Adrenal gland (tissue), 19 donors: Measurements from ENCODE around the gene TKT. TPM values are rescaled to one million over a fixed set of nuclear protein-coding genes. Genes with fewer than 3 reads are reported as not detected.

Source experiments
- DNase-seq, 7 donors: peaks; one replicate each; pipeline ENCODE4 v3.0.0-alpha.2; 2019 to 2020
- H3K27ac ChIP-seq, 5 donors: fragments of 200-600 bp; sonication (generic) in 4 of 5; 1 replicate in 3 of 5; 2 replicates in 2 of 5; pipeline versions ENCODE4 v1.5.1 to v1.8.0; 2016 to 2020; ENCODE audit warnings: mild to moderate bottlenecking in 1 of 5
- H3K27me3 ChIP-seq: fragments of 200-600 bp; 2 replicates; pipeline ENCODE4 v1.8.0; 2021
- H3K36me3 ChIP-seq, 2 donors: fragments of 200-600 bp; replicated peaks in 1 of 2; 1 replicate in 1 of 2; 2 replicates in 1 of 2; pipeline versions ENCODE4 v1.5.1 to v1.8.0; 2018 to 2022
- H3K4me1 ChIP-seq, 2 donors: fragments of 200-600 bp; replicated peaks in 1 of 2; 1 replicate in 1 of 2; 2 replicates in 1 of 2; pipeline versions ENCODE4 v1.5.1 to v1.8.0; 2018 to 2021
- H3K4me3 ChIP-seq, 4 donors: fragments of 200-600 bp; sonication (generic) in 3 of 4; one replicate each; pipeline ENCODE4 v1.5.1; 2016 to 2018
- H3K9me3 ChIP-seq, 3 donors: fragments of 200-600 bp; sonication (generic) in 1 of 3; replicated peaks in 1 of 3; 1 replicate in 2 of 3; 2 replicates in 1 of 3; pipeline versions ENCODE4 v1.5.1 to v1.8.0; 2016 to 2021
- CTCF ChIP-seq, 6 experiments: fragments of 450-650 bp in 4 of 6; fragments of 200-600 bp in 2 of 6; sonication (generic) in 1 of 6; IDR thresholded peaks; 1 replicate in 5 of 6; 2 replicates in 1 of 6; pipeline versions ENCODE4 v1.5.1 to v1.8.0; 2016 to 2021; ENCODE audit warnings: antibody characterized with exemption in 6 of 6, mild to moderate bottlenecking in 2 of 6, moderate library complexity in 1 of 6
- POLR2A ChIP-seq, 2 donors: fragments of 450-650 bp; IDR thresholded peaks; one replicate each; pipeline ENCODE4 v1.6.1; 2017; ENCODE audit warnings: antibody characterized with exemption in 2 of 2, mild to moderate bottlenecking in 2 of 2, moderate library complexity in 1 of 2
- WGBS, 4 donors: extraction: QIAGEN DNeasy Blood & Tissue Kit in 2 of 4; methylation state at CpG; one replicate each; pipeline versions ENCODE4 v1.1.5 to v1.1.7; 2013 to 2017; 5-methylcytosine and 5-hydroxymethylcytosine counted together
- intact Hi-C, 2 donors: fragments of 100-400 bp; cut with DNase I; formaldehyde crosslinking; loops; one replicate each; pipeline versions ENCODE4 v1.14.1 to v1.15.0; 2022 to 2023
- long read RNA-seq, 10 donors: library from polyadenylated mRNA in 3 of 10; unstranded in 2 of 10; stranded (forward) in 1 of 10; transcript quantifications; one replicate each; pipeline ENCODE4 v2.0.0 and lab custom pipeline, GENCODE V29; 2021 to 2026
- polyA plus RNA-seq, 3 donors: library from polyadenylated mRNA; stranded (reverse); fragments of 200-250 nt in 2 of 3; fragments of 350-450 nt in 1 of 3; fragmentation: Illumina TruSeq in 1 of 3; extraction: RNeasy Lipid Tissue Mini Kit (QIAGEN cat#74804) in 1 of 3; gene quantifications; one replicate each; pipeline ENCODE4 v1.2.3, GENCODE V29; 2013 to 2014
- total RNA-seq, 9 donors: library from RNA; depleted of rRNA in 4 of 9; stranded (reverse); fragments of >200 nt in 4 of 9; fragments of 120-200 nt in 1 of 9; fragmentation: NEBNext Ultra II Directional in 1 of 9; extraction: Animal tissue kit (Norgen Biotek cat#: 25700) in 1 of 9; gene quantifications; one replicate each; pipeline versions ENCODE4 v1.1.0 to v1.2.4, GENCODE V29; 2013 to 2023
- donor health status: healthy with polysubstance abuse.
- donor health status: Bipolar disorder and iron deficiency.
- donor health status: DM: yes; HTN: yes; CAD: no.
- donor health status: DM: no; HTN: no; CAD: no.
- donor health status: DM: no; HTN: no; CAD: no.
- donor health status: DM: yes; HTN: yes; CAD: no.

TKT gene
- total RNA-seq (100 to 1,000 TPM; 225 to 516 (median 326) TPM), polyA plus RNA-seq (100 to 1,000 TPM; 131 to 253 (median 150) TPM)
- long read RNA-seq, donor 1, transcript TKT-208 (14 exons, 3,010 nt), result major isoform, 57 of 168 reads
- long read RNA-seq, donor 1, transcript TKT-207 (8 exons, 1,972 nt), result minor isoform, 6 of 168 reads
- long read RNA-seq, donor 1, partial matches to known transcripts, result 92 of 168 reads
- long read RNA-seq, donor 1, other reads (novel, unspliced or antisense), result 8 of 168 reads
- long read RNA-seq, donor 2, transcript TKT-208 (14 exons, 3,010 nt), result major isoform, 43 of 168 reads
- long read RNA-seq, donor 2, partial matches to known transcripts, result 109 of 168 reads
- long read RNA-seq, donor 2, other reads (novel, unspliced or antisense), result 6 of 168 reads
- long read RNA-seq, donor 3, transcript TKT-208 (14 exons, 3,010 nt), result major isoform, 44 of 80 reads
- long read RNA-seq, donor 3, partial matches to known transcripts, result 23 of 80 reads
- long read RNA-seq, donor 3, other reads (novel, unspliced or antisense), result 6 of 80 reads
- long read RNA-seq, donor 4, transcript TKT-208 (14 exons, 3,010 nt), result major isoform, 161 of 210 reads
- long read RNA-seq, donor 4, partial matches to known transcripts, result 36 of 210 reads
- long read RNA-seq, donor 4, other reads (novel, unspliced or antisense), result 6 of 210 reads
- long read RNA-seq, donor 5, transcript TKT-208 (14 exons, 3,010 nt), result major isoform, 469 of 523 reads
- long read RNA-seq, donor 5, partial matches to known transcripts, result 20 of 523 reads
- long read RNA-seq, donor 5, other reads (novel, unspliced or antisense), result 26 of 523 reads
- long read RNA-seq, donor 6, full-length matches to known transcripts, result 139 of 182 reads
- long read RNA-seq, donor 6, partial matches to known transcripts, result 38 of 182 reads
- long read RNA-seq, donor 6, other reads (novel, unspliced or antisense), result 5 of 182 reads
- long read RNA-seq, donor 7, transcript TKT-208 (14 exons, 3,010 nt), result major isoform, 14 of 70 reads
- long read RNA-seq, donor 7, partial matches to known transcripts, result 49 of 70 reads
- long read RNA-seq, donor 7, other reads (novel, unspliced or antisense), result 0 of 70 reads
- long read RNA-seq, donor 8, transcript TKT-212 (2 exons, 565 nt), result minor isoform, 5 of 234 reads
- long read RNA-seq, donor 8, transcript TKT-209 (2 exons, 693 nt), result minor isoform, 6 of 234 reads
- long read RNA-seq, donor 8, transcript TKT-208 (14 exons, 3,010 nt), result major isoform, 79 of 234 reads
- long read RNA-seq, donor 8, partial matches to known transcripts, result 127 of 234 reads
- long read RNA-seq, donor 8, other reads (novel, unspliced or antisense), result 12 of 234 reads
- long read RNA-seq, donor 9, transcript TKT-208 (14 exons, 3,010 nt), result major isoform, 37 of 67 reads
- long read RNA-seq, donor 9, partial matches to known transcripts, result 21 of 67 reads
- long read RNA-seq, donor 9, other reads (novel, unspliced or antisense), result 5 of 67 reads
- long read RNA-seq, donor 10, transcript TKT-208 (14 exons, 3,010 nt), result major isoform, 22 of 80 reads
- long read RNA-seq, donor 10, partial matches to known transcripts, result 54 of 80 reads
- long read RNA-seq, donor 10, other reads (novel, unspliced or antisense), result 0 of 80 reads

DNA sequence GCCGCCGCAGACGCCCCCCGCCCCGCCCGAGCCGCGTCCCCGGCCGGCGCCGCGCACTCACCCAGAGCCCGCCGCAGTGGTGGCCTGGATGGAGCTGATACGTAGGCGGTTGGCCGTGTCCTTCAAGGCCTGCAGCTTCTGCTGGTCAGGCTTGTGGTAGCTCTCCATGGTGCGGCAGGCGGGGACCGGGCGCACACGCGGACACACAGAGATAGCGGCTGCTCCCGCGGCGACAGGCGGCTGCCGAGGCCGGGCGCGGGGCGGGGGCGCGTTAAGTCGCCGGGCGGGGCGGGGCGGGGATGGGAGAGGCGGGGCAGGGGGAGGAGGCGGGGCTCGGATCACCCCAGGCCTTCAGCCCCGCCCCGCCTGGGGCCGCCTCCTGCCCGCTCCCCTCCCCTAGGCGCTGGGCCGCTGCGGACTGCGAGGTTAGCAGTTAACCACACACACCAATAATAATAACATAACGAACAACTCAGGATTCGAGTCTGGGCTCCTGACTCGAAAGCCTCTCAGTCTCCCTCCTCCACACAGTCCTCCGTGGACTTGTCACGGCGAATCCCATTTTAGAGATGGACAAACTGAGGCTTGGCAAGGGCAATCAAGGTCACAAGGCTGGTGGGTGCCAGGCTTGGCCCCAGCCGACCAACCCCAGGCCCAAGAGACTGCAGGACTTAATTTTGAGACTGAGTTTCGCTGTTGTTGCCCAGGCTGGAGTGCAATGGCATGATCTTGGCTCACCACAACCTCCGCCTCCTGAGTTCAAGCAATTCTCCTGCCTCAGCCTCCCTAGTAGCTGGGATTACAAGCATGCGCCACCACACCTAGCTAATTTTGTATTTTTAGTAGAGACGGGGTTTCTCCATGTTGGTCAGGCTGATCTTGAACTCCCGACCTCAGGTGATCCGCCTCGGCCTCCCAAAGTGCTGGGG lies at the start of gene TKT:
TKT (minus strand) TSS at position 248 of the 929 bp plus-strand sequence; CDS start at position 168, 80 bp downstream.
- intact Hi-C loops, result no loop called here
- no peaks in the 10 kb centered on the region for H3K36me3 ChIP-seq
- TF ChIP-seq POLR2A (IDR thresholded peaks at IDR 0.05) (peak; percentile 50 to 85), CTCF (IDR thresholded peaks at IDR 0.05) (no peak)
- H3K4me1 ChIP-seq, result peaks cover 31 to 37% of the 10 kb centered on the region in 2 donors
- DNase-seq, result peak; percentile 85 to 92 (median 88)
- H3K9me3 ChIP-seq, result no peaks in the 10 kb centered on the region
- WGBS, 4 donors, result 13 to 78% (median 24%) methylated on average over 8 to 65 of the region's 66 CpGs
- no peaks in the 10 kb centered on the region for H3K27me3 ChIP-seq
- peak within 1 kb of the TSS; percentile 19 to 100 (median 84) for H3K4me3 ChIP-seq
- peak within 1 kb of the TSS; percentile 60 to 96 (median 81) for H3K27ac ChIP-seq

DNA sequence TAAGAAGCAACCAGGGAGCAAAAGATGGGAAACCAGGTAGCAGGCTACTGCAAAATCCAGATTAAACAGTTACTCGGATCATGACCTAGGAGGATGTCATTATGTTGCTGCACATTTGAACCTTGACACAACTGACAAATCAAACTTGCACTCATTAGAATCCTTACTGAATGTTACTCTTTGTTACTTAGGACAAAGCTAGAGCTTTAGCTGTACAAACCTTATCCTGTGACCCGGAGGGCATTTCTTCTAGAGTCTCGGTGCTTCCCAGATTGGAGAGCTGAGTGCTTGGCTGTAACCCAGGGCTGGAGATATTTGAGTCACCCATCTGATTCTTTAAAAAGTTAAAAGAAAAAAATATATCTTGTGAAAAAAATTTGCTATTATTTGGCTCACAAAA lies 48.1 kb upstream of the TKT start:
- Histone ChIP-seq H3K9me3 (no peaks in the 10 kb centered on the region), H3K4me3 (no peak overlapping the region), H3K36me3 (peaks cover 0 to 42% of the 10 kb centered on the region in 2 donors), H3K4me1 (peaks cover 13 to 22% of the 10 kb centered on the region in 2 donors), H3K27me3 (no peaks in the 10 kb centered on the region), H3K27ac (peak overlapping the region in 4 of 5 donors; percentile 33 to 72 (median 66))
- peak; percentile 41 to 79 (median 70) for DNase-seq
- TF ChIP-seq CTCF (IDR thresholded peaks at IDR 0.05) (no peak), POLR2A (IDR thresholded peaks at IDR 0.05) (no peak)
- WGBS, 4 donors, result 20 to 42% (median 35%) methylated on average over 3 of the region's 3 CpGs
- intact Hi-C loops, result no loop called here

DNA sequence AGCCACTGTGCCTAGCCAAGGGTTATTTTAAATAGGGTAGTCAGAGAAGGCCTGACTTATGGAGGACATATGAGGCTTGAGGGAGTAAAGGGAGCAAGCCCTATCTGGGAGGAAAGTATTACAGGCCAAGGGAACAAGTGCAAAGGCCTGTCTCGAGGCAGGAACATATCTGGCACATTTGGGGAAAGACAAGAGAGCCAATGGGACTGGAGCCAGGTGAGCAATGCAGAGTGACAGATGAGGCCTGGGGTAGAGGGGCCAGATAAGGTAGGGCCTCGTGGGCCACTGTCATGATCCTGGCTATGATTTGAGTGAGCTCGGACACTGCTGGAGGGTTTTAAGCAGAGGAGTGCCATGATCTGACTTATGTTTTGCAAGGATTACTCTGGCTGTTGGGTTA lies 47.7 kb upstream of the TKT start:
- peak overlapping the region in 4 of 5 donors; percentile 33 to 72 (median 66) for H3K27ac ChIP-seq
- TF ChIP-seq CTCF (IDR thresholded peaks at IDR 0.05), result no peak
- peak in 1 of 2 donors; percentile 3 for TF ChIP-seq POLR2A (IDR thresholded peaks at IDR 0.05)
- H3K4me3 ChIP-seq, result no peak overlapping the region
- intact Hi-C loops, result no loop called here
- peaks cover 0 to 42% of the 10 kb centered on the region in 2 donors for H3K36me3 ChIP-seq
- 32 to 57% (median 43%) methylated on average over 3 of the region's 3 CpGs for WGBS, 4 donors
- H3K4me1 ChIP-seq, result peaks cover 13 to 22% of the 10 kb centered on the region in 2 donors
- H3K9me3 ChIP-seq, result no peaks in the 10 kb centered on the region
- no peaks in the 10 kb centered on the region for H3K27me3 ChIP-seq
- peak in 5 of 7 donors; percentile 34 to 72 (median 49) for DNase-seq
